H1 (cell line): ENCODE results near the gene INPP5J. TPM values are rescaled to one million over a fixed set of nuclear protein-coding genes. Genes with fewer than 3 reads are reported as not detected.

Experiments
- CTCF ChIA-PET: fragments of 300-600 bp; sonication (Branson Sonifier 250); formaldehyde crosslinking; loops from one replicate; lab custom pipeline; 2021; ENCODE audit not compliant: partially characterized antibody; lab: Charles Lee
- POLR2A ChIA-PET: fragments of 300-600 bp; sonication (Branson Sonifier 250); formaldehyde crosslinking; loops from one replicate; lab custom pipeline; 2021; ENCODE audit warnings: inconsistent platforms; ENCODE audit not compliant: partially characterized antibody; lab: Charles Lee
- DNase-seq, 2 experiments: peaks; one replicate each; pipeline versions ENCODE4 v3.0.0 to v3.0.0-alpha.2; 2010 to 2022; ENCODE audit warnings: low spot score in 2 of 2, low read depth in 1 of 2, mixed read lengths in 1 of 2
- FAIRE-seq: peaks from 2 replicates; lab custom pipeline; 2011; peaks lifted over from hg19 to GRCh38; lab: Jason Lieb, UNC
- H2AFZ ChIP-seq: 2 replicates; pipeline ENCODE4 v1.8.1; 2012; ENCODE audit warnings: low read length, inconsistent platforms
- H2AK5ac ChIP-seq: 2 replicates; pipeline ENCODE4 v1.6.1; 2013; ENCODE audit warnings: low read depth, low read length
- H2BK120ac ChIP-seq: replicated peaks from 2 replicates; pipeline ENCODE3; 2013; ENCODE audit warnings: low read depth, low read length, inconsistent platforms
- H2BK12ac ChIP-seq: 2 replicates; pipeline ENCODE4 v1.6.1; 2013; ENCODE audit warnings: low read depth, low read length
- H2BK15ac ChIP-seq: 2 replicates; pipeline ENCODE4 v1.6.1; 2013; ENCODE audit warnings: low read length
- H2BK20ac ChIP-seq: 2 replicates; pipeline ENCODE4 v1.6.1; 2013; ENCODE audit warnings: low read length
- H2BK5ac ChIP-seq: 2 replicates; pipeline ENCODE4 v1.6.1; 2013; ENCODE audit warnings: low read depth, low read length
- H3K14ac ChIP-seq: 2 replicates; pipeline ENCODE4 v1.6.1; 2013; ENCODE audit warnings: inconsistent platforms; ENCODE audit not compliant: insufficient read length
- H3K18ac ChIP-seq: 2 replicates; pipeline ENCODE4 v1.6.1; 2013; ENCODE audit warnings: low read length; ENCODE audit errors: extremely low read depth
- H3K23ac ChIP-seq: 2 replicates; pipeline ENCODE4 v1.6.1; 2013; ENCODE audit warnings: inconsistent platforms; ENCODE audit not compliant: insufficient read length
- H3K23me2 ChIP-seq: 2 replicates; pipeline ENCODE4 v1.6.1; 2013; ENCODE audit warnings: low read depth, low read length
- H3K27ac ChIP-seq: 2 replicates; pipeline ENCODE4 v1.6.1; 2011; ENCODE audit warnings: low read depth, low read length, inconsistent platforms
- H3K27me3 ChIP-seq, 4 experiments: replicated peaks in 1 of 4; 1 replicate in 1 of 4; 2 replicates in 3 of 4; pipeline versions ENCODE4 v1.6.1 to v1.8.1; 2011 to 2013; ENCODE audit warnings: low read length in 3 of 4, mild to moderate bottlenecking in 3 of 4, inconsistent platforms in 2 of 4, mixed read lengths in 2 of 4, moderate library complexity in 1 of 4; ENCODE audit not compliant: control insufficient read depth in 3 of 4, insufficient read depth in 3 of 4; ENCODE audit errors: extremely low read depth in 1 of 4
- H3K36me3 ChIP-seq, 4 experiments: 2 replicates each; pipeline versions ENCODE4 v1.6.1 to v1.8.1; 2011 to 2013; ENCODE audit warnings: mild to moderate bottlenecking in 4 of 4, low read length in 3 of 4, moderate library complexity in 2 of 4, control low read depth in 1 of 4, inconsistent platforms in 1 of 4; ENCODE audit not compliant: insufficient read depth in 4 of 4, control insufficient read depth in 2 of 4
- H3K4ac ChIP-seq: replicated peaks from 2 replicates; pipeline ENCODE3; 2013; ENCODE audit warnings: low read length, low read depth, mixed read lengths, inconsistent platforms; ENCODE audit not compliant: insufficient read length
- H3K4me1 ChIP-seq, 4 experiments: replicated peaks in 1 of 4; 1 replicate in 1 of 4; 2 replicates in 3 of 4; pipeline versions ENCODE4 v1.6.1 to v1.8.1; 2011 to 2013; ENCODE audit warnings: low read length in 3 of 4, inconsistent platforms in 2 of 4, mixed read lengths in 1 of 4; ENCODE audit not compliant: insufficient read depth in 4 of 4, control insufficient read depth in 3 of 4
- H3K4me2 ChIP-seq, 2 experiments: 2 replicates each; pipeline versions ENCODE4 v1.6.1 to v1.8.1; 2011 to 2013; ENCODE audit warnings: low read depth in 2 of 2, low read length in 2 of 2, control low read depth in 1 of 2, inconsistent platforms in 1 of 2, mild to moderate bottlenecking in 1 of 2; ENCODE audit not compliant: insufficient read depth in 1 of 2
- H3K4me3 ChIP-seq, 4 experiments: fragments of 200-600, 300-600 bp in 1 of 4; sonication (generic), shearing (Covaris generic), sonication (Bioruptor Twin) in 1 of 4; 2 replicates each; pipeline versions ENCODE4 v1.5.1 to v1.8.1; 2011 to 2016; ENCODE audit warnings: low read length in 4 of 4, low read depth in 3 of 4, control low read depth in 2 of 4, inconsistent platforms in 2 of 4, mild to moderate bottlenecking in 2 of 4, mixed read lengths in 1 of 4, moderate library complexity in 1 of 4; ENCODE audit not compliant: insufficient read depth in 2 of 4; ENCODE audit errors: extremely low read depth in 1 of 4
- H3K56ac ChIP-seq: replicated peaks from 2 replicates; pipeline ENCODE3; 2013; ENCODE audit warnings: low read depth, mild to moderate bottlenecking, mixed read lengths, low read length, inconsistent platforms; ENCODE audit not compliant: insufficient read length
- H3K79me1 ChIP-seq: 2 replicates; pipeline ENCODE4 v1.6.1; 2013; ENCODE audit warnings: low read depth, low read length, control low read depth
- H3K79me2 ChIP-seq, 2 experiments: 2 replicates each; pipeline versions ENCODE4 v1.6.1 to v1.8.1; 2012 to 2013; ENCODE audit warnings: low read length in 2 of 2, mild to moderate bottlenecking in 2 of 2, inconsistent platforms in 1 of 2; ENCODE audit not compliant: insufficient read depth in 2 of 2, control insufficient read depth in 1 of 2
- H3K9ac ChIP-seq, 4 experiments: replicated peaks in 1 of 4; 1 replicate in 1 of 4; 2 replicates in 3 of 4; pipeline versions ENCODE4 v1.6.1 to v1.8.1; 2011 to 2013; ENCODE audit warnings: low read depth in 3 of 4, low read length in 3 of 4, control low read depth in 2 of 4, mild to moderate bottlenecking in 2 of 4, moderate library complexity in 2 of 4, inconsistent platforms in 1 of 4; ENCODE audit errors: extremely low read depth in 1 of 4
- H3K9me3 ChIP-seq, 2 experiments: 2 replicates each; pipeline versions ENCODE4 v1.6.1 to v1.8.1; 2012 to 2013; ENCODE audit warnings: mild to moderate bottlenecking in 2 of 2, moderate library complexity in 2 of 2, control low read depth in 1 of 2, inconsistent platforms in 1 of 2, low read depth in 1 of 2, low read length in 1 of 2, mixed read lengths in 1 of 2; ENCODE audit not compliant: insufficient read depth in 2 of 2
- H4K20me1 ChIP-seq, 2 experiments: replicated peaks in 1 of 2; 2 replicates each; pipeline versions ENCODE3 to v1.8.1; 2011 to 2013; ENCODE audit warnings: inconsistent platforms in 2 of 2, low read length in 2 of 2, mild to moderate bottlenecking in 1 of 2; ENCODE audit not compliant: insufficient read depth in 2 of 2, control insufficient read depth in 1 of 2
- H4K5ac ChIP-seq: 2 replicates; pipeline ENCODE4 v1.6.1; 2013; ENCODE audit warnings: low read length, low read depth, mixed read lengths, inconsistent platforms; ENCODE audit not compliant: insufficient read length
- H4K8ac ChIP-seq: 2 replicates; pipeline ENCODE4 v1.8.0; 2013; ENCODE audit warnings: mild to moderate bottlenecking, moderate library complexity, low read length, inconsistent platforms; ENCODE audit not compliant: insufficient read depth; ENCODE audit errors: extremely low read depth
- H4K91ac ChIP-seq: replicated peaks from 2 replicates; pipeline ENCODE3; 2013; ENCODE audit warnings: low read length, mixed read lengths, inconsistent platforms; ENCODE audit not compliant: insufficient read length
- CHD2 ChIP-seq: IDR thresholded peaks from 2 replicates; pipeline ENCODE4 v1.6.1; 2012; ENCODE audit warnings: low read length, improper control_type of control experiment
- JUND ChIP-seq: IDR thresholded peaks from 2 replicates; pipeline ENCODE4 v1.6.1; 2011; ENCODE audit warnings: mild to moderate bottlenecking, improper control_type of control experiment, low read length
- KDM4A ChIP-seq: IDR thresholded peaks from one replicate; pipeline ENCODE4 v1.7.1; 2012; ENCODE audit warnings: low read depth, mild to moderate bottlenecking, moderate library complexity, low read length, inconsistent platforms; ENCODE audit not compliant: severe bottlenecking
- NRF1 ChIP-seq: IDR thresholded peaks from 2 replicates; pipeline ENCODE4 v1.6.1; 2011; ENCODE audit warnings: mild to moderate bottlenecking, low read depth, low read length, improper control_type of control experiment
- RBBP5 ChIP-seq: IDR thresholded peaks from 2 replicates; pipeline ENCODE4 v1.7.1; 2012; ENCODE audit warnings: low read depth, mild to moderate bottlenecking, inconsistent platforms, low read length, moderate library complexity, borderline replicate concordance
- RFX5 ChIP-seq: IDR thresholded peaks from 2 replicates; pipeline ENCODE4 v1.6.1; 2011; ENCODE audit warnings: low read depth, low read length, improper control_type of control experiment, borderline replicate concordance
- SIX5 ChIP-seq: IDR thresholded peaks from 2 replicates; pipeline ENCODE4 v1.6.1; 2011; ENCODE audit warnings: mild to moderate bottlenecking, low read depth, low read length
- SP1 ChIP-seq: IDR thresholded peaks from 2 replicates; pipeline ENCODE4 v1.6.1; 2011; ENCODE audit warnings: low read depth, low read length
- TBP ChIP-seq: IDR thresholded peaks from 2 replicates; pipeline ENCODE4 v1.6.1; 2011; ENCODE audit warnings: low read depth, low read length, improper control_type of control experiment
- USF2 ChIP-seq: IDR thresholded peaks from 2 replicates; pipeline ENCODE4 v1.6.1; 2011; ENCODE audit warnings: low read length, improper control_type of control experiment
- YY1 ChIP-seq: IDR thresholded peaks from 2 replicates; pipeline ENCODE4 v1.6.1; 2011; ENCODE audit warnings: low read depth, mild to moderate bottlenecking, low read length
- ZNF274 ChIP-seq: IDR thresholded peaks from 2 replicates; pipeline ENCODE4 v1.7.0; 2012; ENCODE audit warnings: low read length, borderline replicate concordance; ENCODE audit errors: extremely low read depth
- WGBS, 2 experiments: shearing (Covaris generic) in 1 of 2; methylation state at CpG; one replicate each; pipeline versions ENCODE4 v1.1.6 to v1.1.7; 2013 to 2015; ENCODE audit warnings: low lambda C conversion rate in 2 of 2, mixed read lengths in 2 of 2, inconsistent platforms in 1 of 2, low coverage in 1 of 2, missing lambda C conversion rate in 1 of 2; ENCODE audit not compliant: insufficient replicate concordance in 2 of 2, insufficient coverage in 1 of 2, insufficient read length in 1 of 2; ENCODE audit errors: extremely low coverage in 1 of 2, missing lambda C conversion rate in 1 of 2; 5-methylcytosine and 5-hydroxymethylcytosine counted together
- polyA plus RNA-seq, 7 experiments: library from polyadenylated mRNA; depleted of rRNA in 3 of 7; stranded (reverse) in 5 of 7; unstranded in 2 of 7; fragments of >200 nt in 5 of 7; fragments of 200-250 nt in 2 of 7; gene quantifications; 1 replicate in 5 of 7; 2 replicates in 1 of 7; 4 replicates in 1 of 7; pipeline versions ENCODE4 v1.2.1 to v1.2.3, GENCODE V29; 2011 to 2013; ENCODE audit warnings: missing spikeins in 2 of 7, mixed read lengths in 2 of 7
- total RNA-seq: library from RNA; stranded (reverse); fragmentation: NEBNext Ultra II Directional; extraction: Animal tissue kit (Norgen Biotek cat#: 25700); gene quantifications from 2 replicates; pipeline ENCODE4 v1.2.1, GENCODE V29; 2021

INPP5J gene
- total and polyA plus RNA-seq, 2 of the 8 experiments (the other 6 are each of a cell fraction or from before 2014, with no cell fraction given): 5.4 to 6.0 TPM

- Histone ChIP-seq H3K23ac (no peak overlapping the region), H3K27ac (no peak overlapping the region), H3K56ac (no peak overlapping the region)
- no peak for FAIRE-seq
- no peak for TF ChIP-seq YY1
- no peak for TF ChIP-seq RBBP5
- no peak for TF ChIP-seq TBP
- no peak for TF ChIP-seq RFX5
- TF ChIP-seq CHD2: no peak
- TF ChIP-seq KDM4A: no peak
- TF ChIP-seq NRF1: no peak
- no peak for TF ChIP-seq ZNF274
- TF ChIP-seq JUND: no peak
- no peak for TF ChIP-seq SIX5
- TF ChIP-seq USF2: no peak
- no peak for TF ChIP-seq SP1
- TF ChIP-seq, all 59 proteins: peak for 0
- no peak overlapping the region for H3K9ac ChIP-seq
- H4K20me1 ChIP-seq: no peaks in the 10 kb centered on the region
- H3K79me2 ChIP-seq: no peaks in the 10 kb centered on the region
- no peaks in the 10 kb centered on the region; a peak in 1 of 7 replicates for H3K27me3 ChIP-seq
- peak overlapping the region; percentile 75; the same call in 1 of the 2 replicates for H2AK5ac ChIP-seq
- 89% methylated on average over 4 of the region's 4 CpGs; no CpG with 5 or more reads in 1 of the 2 experiments for WGBS, 2 experiments
- H2BK15ac ChIP-seq: peak overlapping the region; percentile 99
- no peak overlapping the region for H3K4me3 ChIP-seq
- H2BK20ac ChIP-seq: peak overlapping the region; percentile 43; the same call in 1 of the 2 replicates
- POLR2A ChIA-PET: interaction anchor here (1.8 kb wide), 1 partner anchor 14 kb away, joined by 9 read pairs; no protein-coding TSS in a partner anchor
- no peak overlapping the region for H4K91ac ChIP-seq
- peak overlapping the region; percentile 52; the same call in 1 of the 2 replicates for H2BK5ac ChIP-seq
- H3K79me1 ChIP-seq: no peaks in the 10 kb centered on the region
- no peak overlapping the region for H3K4me2 ChIP-seq
- no peak overlapping the region; the same call in 1 of the 2 replicates for H3K18ac ChIP-seq
- no peaks in the 10 kb centered on the region for H3K9me3 ChIP-seq
- DNase-seq: no peak
- no peak overlapping the region for H4K5ac ChIP-seq
- 0 out of 2 replicates have a peak overlapping the region, but pooled peaks have one; percentile 60 for H2BK12ac ChIP-seq
- no peak overlapping the region for H2AFZ ChIP-seq
- no peak overlapping the region for H4K8ac ChIP-seq
- no peaks in the 10 kb centered on the region for H3K36me3 ChIP-seq
- no peaks in the 10 kb centered on the region; the same call in 1 of the 2 replicates for H3K23me2 ChIP-seq
- H2BK120ac ChIP-seq: no peak overlapping the region
- H3K4me1 ChIP-seq: peaks cover 0 to 11% (median 5%) of the 10 kb centered on the region in 4 experiments; a peak in 6 of 7 replicates
- CTCF ChIA-PET: interaction anchor here (1.0 to 2.0 kb wide), 2 partner anchors 17 to 32 kb away, joined by 3 to 6 read pairs; no protein-coding TSS in a partner anchor
- H3K14ac ChIP-seq: no peak overlapping the region
- H3K4ac ChIP-seq: peak overlapping the region; percentile 16
Observed at GRCh38 chr22:31121403-31121802, 1.4 kb upstream of the INPP5J start.
